ENCODE data around the gene KRTAP1-4.

DNA sequence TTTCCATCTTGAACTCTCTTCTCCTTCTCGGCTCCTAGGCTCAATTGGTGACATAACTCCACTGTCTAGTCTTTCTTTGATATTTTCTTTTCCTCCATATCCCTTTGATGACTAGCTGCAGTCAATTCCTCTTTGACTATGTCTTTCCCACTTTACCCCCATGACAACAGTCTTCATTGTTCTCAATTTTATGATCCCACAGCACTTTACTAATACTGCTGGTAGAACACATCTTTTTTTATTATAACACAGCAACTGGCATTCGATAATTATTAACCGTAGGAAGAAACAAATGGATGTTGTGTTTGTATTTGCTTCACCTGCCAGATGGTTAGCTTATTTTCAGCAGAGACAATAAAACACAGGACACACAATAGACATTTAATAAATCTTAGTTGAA lies 37.3 kb downstream of the KRTAP1-4 start:
- no peak for TF ChIP-seq GATA3 (IDR thresholded peaks at IDR 0.05; ENCODE audit: low read depth, low read length)
- TF ChIP-seq GATA2 (IDR thresholded peaks at IDR 0.05; ENCODE audit: low read depth, low read length) = no peak

Data from SH-SY5Y (cell line).